H54 (cell line): ENCODE results near the gene BRAT1.
"Not testable (repeated sequence)": the region's sequence is repeated elsewhere in the genome, so short reads cannot be mapped to it uniquely, and the experiment has no call there.

ENCODE experiments used
- DNase-seq: peaks from one replicate; pipeline ENCODE4 v3.0.0; 2011; ENCODE audit warnings: low spot score, mixed read lengths; ENCODE audit not compliant: insufficient read length
- FAIRE-seq: peaks from 3 replicates; lab custom pipeline; 2011; peaks lifted over from hg19 to GRCh38; lab: Jason Lieb, UNC
- POLR2A ChIP-seq: IDR thresholded peaks from 2 replicates; pipeline ENCODE4 v1.6.1; 2011; ENCODE audit warnings: low read depth, mild to moderate bottlenecking, low read length

The BRAT1 gene

DNA sequence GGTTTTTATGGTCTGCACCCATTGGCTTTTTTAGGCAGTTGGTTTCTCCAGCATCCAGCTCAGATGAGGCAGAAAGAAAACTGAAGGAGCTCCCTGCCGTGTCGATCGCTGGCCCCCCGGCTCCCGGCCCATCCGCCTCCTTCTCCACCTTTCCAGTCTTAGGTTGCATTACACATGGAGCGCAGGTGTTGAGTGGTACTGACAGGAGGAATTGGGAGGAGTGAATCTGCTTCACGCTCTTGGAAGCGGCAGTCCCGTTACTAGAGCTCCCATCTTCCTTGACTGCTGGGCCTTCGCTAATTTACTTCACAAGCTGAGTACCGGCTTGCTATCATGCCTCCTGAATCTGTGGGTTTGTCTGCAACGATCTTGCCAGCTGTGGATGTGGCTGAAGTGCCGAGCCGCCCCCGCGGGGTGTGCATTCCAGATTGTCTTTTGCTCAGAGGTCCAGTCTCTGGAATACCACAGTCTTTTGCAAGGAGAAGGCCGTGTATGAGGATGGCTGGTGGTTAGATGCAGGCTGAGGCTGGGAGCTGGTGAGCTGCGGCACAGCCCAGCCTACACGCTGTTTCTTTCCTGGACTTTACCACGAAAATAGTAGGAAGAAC lies 20.5 kb upstream of the BRAT1 start:
- FAIRE-seq = no peak
- no peak for TF ChIP-seq POLR2A
- DNase-seq = no peak

- no peak for FAIRE-seq
- TF ChIP-seq POLR2A = no peak
- no peak for DNase-seq
Observed at GRCh38 chr7:2575046-2575732, 19.9 kb upstream of the BRAT1 start.

DNA sequence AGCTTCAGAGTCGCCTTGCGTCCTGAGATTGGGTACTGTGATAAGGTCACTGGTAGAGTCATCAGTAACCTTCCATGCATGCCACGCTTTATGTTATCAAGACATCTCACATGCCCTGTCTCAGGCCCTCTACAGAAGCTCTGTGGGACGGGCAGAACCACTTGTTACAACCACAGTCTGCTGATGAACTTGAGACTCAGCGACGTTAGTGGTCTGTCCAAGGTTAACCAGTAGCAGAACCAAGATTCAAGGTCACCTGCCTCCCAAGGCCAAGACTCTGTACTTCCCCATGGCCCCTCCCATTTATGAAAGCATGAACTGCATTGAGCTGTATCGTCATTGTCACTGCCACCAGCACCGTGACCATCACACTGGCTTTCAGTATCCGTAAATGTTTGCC lies 18.4 kb upstream of the BRAT1 start:
- no peak for TF ChIP-seq POLR2A
- DNase-seq (no peak), FAIRE-seq (no peak)

DNA sequence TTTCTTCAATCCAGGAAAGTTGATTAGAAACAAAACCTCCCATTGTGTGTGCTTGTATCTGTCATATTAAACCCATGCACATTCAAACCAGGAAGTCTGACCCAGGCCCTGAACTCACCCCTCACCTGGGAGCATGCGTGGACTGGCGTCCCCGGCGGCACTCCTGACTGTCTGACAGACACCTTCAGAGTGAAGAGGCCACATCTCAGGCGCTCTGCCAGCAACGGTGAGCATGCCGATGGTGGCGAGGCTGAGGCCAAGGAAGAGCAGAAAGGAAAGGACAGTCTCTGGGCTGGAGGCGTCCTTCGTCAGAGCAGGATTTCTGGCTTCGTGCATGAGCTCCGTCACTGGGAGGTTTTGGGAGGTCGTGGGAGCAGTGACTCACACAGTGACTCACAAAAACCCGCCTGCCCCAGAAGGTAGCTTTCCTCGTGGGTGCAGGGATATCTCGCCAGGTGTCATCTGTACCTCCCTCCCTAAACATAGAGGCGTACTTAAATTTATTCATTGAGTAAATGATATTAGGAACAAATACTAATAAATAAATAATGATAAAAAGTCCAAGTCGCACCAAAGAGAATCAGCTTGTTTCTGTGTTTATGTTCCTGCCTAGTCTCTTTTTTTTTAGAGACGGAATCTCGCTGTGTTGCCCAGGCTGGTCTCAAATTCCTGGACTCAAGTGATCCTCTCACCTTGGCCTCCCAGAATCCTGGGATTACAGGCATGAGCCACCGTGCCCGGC lies 16.9 kb upstream of the BRAT1 start:
- DNase-seq = peak; percentile 88
- no peak for TF ChIP-seq POLR2A
- no peak for FAIRE-seq

- TF ChIP-seq POLR2A = no peak
- DNase-seq (no peak), FAIRE-seq (no peak)
Observed at GRCh38 chr7:2571409-2571808, 16.1 kb upstream of the BRAT1 start.

GRCh38 chr7:2570021-2570420 lies 14.7 kb upstream of the BRAT1 start:
- TF ChIP-seq POLR2A = no peak
- FAIRE-seq = no peak
- no peak for DNase-seq

DNA sequence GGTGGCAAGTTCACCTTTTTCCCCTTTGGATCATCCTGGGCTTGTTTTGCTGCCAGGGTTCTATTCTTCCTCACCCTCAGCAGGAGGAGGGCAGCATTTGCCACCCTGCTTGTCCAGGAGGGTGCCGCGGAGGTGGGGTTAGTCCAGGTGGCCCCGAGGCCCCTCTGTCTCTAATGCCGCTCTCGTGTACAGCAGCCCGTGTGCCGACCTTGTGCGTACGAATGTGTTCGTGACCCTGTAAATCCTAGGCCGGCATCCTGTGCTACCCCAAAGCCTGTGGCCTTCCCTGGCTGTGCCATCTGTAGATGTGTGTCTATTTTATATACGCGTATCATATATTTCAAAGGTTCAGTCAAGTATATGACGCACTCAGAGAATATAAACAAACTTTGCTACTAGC lies 14.1 kb upstream of the BRAT1 start:
- DNase-seq = no peak
- no peak for FAIRE-seq
- TF ChIP-seq POLR2A = no peak

- DNase-seq (no peak), FAIRE-seq (no peak)
- TF ChIP-seq POLR2A = no peak
Observed at GRCh38 chr7:2568521-2569223, 13.3 kb upstream of the BRAT1 start.

- DNase-seq (no peak), FAIRE-seq (no peak)
- TF ChIP-seq POLR2A = no peak
Observed at GRCh38 chr7:2567679-2568278, 12.5 kb upstream of the BRAT1 start.

DNA sequence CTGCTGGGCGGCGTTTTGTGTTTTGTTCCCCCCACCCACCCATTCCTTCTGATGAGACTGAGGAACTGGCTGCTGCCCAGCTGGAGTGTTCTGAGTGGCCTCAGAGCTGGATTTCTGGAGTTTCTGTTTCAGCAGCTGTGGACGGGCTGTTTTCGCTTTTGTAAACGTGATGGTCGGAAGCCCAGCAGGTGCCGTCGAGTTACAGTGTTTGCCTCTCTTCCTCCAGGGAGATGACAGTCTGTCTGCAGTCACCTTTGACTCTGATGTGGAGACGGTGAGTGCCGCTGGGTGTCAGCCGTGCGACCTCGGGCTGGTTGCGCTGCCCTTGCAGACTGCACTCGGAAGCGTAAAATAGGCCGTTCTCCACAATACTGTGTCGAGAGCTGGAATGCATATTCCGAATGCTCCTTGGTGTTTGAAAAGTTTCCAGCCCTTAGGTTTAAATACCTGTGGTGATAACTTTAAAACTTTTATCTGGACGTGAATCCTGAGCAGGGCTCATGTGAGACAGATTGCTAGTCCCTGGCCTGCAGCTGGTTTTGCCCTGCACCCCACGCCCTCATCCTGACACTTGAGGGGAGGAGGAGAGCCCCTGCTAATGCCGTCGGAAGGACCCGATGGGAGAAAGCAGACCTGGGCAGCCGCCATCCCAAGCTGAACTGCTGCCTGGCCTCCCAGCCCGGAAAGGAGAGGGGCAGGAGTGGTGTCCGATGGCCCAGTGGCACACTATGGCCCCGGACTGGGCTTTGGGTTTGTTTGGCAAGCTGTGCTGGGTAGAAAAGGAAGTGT lies 11.8 kb upstream of the BRAT1 start:
- no peak for FAIRE-seq
- no peak for TF ChIP-seq POLR2A
- no peak for DNase-seq

- FAIRE-seq = no peak
- TF ChIP-seq POLR2A = no peak
- no peak for DNase-seq
Observed at GRCh38 chr7:2566348-2566889, 11.1 kb upstream of the BRAT1 start.

DNA sequence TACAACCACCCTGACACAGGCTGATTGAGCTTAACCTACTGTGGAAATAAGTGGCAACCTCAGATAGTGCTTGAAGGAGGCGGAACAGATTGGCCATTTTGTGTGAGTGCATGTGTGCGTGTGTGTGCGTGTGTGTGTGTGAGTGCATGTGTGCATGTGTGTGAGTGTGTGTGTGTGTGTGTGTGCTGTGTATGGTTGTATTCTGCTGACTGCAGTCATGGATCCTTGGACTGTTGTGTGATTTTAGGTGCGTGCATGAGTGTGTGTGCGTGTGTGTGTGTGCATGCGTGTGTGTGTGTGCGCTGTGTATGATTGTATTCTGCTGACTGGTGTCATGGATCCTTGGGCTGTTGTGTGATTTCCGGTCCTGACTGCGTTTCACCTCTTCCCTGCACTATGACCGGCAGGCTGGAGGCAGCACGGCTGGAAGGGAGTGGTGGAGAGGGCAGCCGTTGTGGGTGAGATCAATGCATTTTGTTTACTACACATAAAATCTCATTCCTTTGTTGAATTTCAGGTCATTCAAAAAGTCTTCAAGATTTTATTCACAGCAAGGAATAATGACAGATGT lies 9.7 kb upstream of the BRAT1 start:
- no peak for FAIRE-seq
- DNase-seq = no peak
- peak; percentile 27; the same call in 1 of the 2 replicates for TF ChIP-seq POLR2A

DNA sequence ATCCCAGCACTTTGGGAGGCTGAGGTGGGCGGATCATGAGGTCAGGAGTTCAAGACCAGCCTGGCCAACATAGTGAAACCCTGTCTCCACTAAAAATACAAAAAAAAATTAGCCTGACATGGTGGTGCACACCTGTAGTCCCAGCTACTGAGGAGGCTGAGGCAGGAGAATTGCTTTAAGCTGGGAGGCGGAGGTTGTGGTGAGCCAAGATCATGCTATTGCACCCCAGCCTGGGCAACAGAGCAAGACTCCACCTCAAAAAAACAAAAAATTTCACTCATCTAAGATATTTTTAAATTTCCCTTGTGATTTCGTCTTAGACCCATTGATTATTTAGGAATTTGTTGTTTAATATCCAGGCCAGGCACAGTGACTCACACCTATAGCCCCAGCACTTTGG lies 8.6 kb upstream of the BRAT1 start:
- DNase-seq, FAIRE-seq: not testable (repeated sequence)
